ENCODE results near the gene TDRKH.
A peak's percentile ranks its signal among the peaks of the same experiment; 100 is the strongest.

TDRKH gene, protein sequence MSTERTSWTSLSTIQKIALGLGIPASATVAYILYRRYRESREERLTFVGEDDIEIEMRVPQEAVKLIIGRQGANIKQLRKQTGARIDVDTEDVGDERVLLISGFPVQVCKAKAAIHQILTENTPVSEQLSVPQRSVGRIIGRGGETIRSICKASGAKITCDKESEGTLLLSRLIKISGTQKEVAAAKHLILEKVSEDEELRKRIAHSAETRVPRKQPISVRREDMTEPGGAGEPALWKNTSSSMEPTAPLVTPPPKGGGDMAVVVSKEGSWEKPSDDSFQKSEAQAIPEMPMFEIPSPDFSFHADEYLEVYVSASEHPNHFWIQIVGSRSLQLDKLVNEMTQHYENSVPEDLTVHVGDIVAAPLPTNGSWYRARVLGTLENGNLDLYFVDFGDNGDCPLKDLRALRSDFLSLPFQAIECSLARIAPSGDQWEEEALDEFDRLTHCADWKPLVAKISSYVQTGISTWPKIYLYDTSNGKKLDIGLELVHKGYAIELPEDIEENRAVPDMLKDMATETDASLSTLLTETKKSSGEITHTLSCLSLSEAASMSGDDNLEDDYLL

DNA sequence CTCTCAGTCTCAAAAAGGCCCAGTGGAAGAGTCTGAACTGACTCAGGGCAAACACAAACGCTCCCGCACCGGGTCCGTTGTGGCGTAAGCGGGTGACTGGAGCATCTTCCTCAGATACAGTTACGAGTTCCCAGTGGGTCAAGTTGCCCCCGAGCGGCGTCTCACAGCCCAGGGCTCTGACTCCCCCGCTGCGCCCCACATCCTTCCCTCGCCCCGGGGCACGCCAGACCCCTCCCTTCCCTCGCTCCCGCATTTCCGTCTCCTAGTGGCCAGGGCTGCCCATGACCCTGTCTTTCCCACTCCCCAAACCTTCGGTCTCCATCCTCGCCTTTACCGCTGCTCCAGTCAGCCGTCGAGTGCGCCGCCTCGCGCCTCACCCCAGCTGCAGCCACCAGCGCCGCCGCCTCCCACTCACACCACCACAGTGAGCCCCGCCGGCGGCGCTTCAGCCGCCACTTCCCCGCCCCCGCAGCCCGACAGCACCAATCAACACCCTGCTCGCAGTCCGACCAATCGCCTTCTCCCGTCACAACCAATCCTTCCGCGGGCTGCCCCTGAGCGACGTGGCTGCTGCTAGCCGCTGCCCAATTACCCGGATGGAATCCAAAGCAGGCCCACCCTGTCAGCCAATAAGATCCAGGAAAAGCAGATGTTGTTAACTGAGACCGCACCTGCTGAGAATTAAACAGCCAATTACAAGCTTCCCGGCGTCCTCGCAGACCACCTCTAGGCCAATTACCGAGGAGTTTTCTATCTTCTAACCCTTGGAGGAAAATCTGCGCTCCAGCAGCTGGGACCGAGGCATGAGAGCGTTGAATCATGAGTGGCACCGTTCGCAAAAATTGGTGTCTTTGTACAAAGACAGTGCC is at the start of gene TDRKH:
Gene TDRKH (minus strand): TSS at position 430 of the 869 bp plus-strand sequence. CDS start 7,478 bp downstream, outside the sequence.
- DNase-seq (ENCODE audit: low read depth in 2 of 2): peak; percentile 93 to 95

DNA sequence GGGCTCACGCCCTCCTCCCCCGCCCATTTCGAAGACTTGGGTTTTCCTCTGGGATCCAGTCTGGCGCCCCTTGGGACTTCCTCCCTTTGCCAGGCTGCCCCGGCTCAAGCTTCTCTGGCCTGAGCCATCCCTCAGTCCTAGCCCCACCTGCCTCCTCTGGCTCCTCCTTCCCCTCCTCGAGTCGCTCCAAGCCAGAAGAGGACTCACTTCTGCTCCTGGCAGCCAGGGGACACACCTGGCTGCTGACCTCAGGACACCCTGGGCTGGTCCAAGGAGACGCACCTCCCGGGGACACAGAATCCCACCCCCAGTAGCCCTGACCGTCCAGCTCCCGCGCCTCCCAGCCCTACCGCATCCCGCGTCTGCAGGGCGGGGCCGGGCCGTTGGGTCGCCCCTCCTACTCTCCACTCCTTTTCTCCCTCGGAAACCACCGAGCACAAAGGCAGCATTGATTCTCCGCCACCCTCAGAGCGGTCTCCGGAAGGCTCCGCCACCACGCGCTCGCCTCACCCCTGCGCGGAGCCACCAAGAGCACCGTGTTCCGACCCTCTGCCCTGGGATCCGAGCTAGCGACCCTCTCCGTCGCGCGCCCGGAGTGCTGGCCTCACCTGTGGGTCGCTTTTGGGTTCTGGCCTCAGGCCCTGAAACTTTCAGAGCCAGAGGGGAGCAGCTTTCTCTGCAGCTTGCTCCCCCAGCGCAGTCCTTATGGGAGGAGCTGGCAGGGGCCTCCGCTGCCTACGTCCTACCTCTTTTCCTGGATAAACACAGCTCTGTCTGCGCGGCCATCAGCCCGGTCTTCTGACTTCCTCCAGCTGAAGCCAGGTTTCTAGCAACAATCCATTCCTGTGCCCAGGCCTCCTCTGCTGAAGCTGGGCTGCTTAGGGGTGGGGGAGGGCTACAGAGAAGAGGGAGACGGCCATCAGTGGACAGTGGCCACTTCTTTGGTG is 49.4 kb upstream of the TDRKH start, which contains the start of gene C2CD4D:
Gene C2CD4D (minus strand): TSS at position 364 of the 947 bp plus-strand sequence. CDS start 831 bp downstream, outside the sequence.
- peak; percentile 18 to 34 for DNase-seq (ENCODE audit: low read depth in 2 of 2)

DNA sequence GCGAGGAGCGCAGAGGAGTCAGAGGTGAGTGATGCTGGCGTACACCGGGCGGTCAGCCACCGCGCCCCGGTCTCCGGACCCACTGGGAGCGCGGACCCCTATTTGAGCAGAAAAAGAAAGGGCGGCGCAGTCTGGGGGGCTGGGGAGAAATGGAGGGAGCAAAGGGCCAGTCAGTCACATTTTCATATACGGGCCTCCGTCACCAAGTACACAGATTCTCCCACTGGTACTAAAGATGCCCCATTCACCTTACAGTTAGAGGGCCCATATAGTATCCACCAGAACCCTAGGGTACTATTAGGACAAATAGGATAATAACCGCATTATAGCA is 48.7 kb upstream of the TDRKH start:
- DNase-seq (ENCODE audit: low read depth in 2 of 2): no peak

DNA sequence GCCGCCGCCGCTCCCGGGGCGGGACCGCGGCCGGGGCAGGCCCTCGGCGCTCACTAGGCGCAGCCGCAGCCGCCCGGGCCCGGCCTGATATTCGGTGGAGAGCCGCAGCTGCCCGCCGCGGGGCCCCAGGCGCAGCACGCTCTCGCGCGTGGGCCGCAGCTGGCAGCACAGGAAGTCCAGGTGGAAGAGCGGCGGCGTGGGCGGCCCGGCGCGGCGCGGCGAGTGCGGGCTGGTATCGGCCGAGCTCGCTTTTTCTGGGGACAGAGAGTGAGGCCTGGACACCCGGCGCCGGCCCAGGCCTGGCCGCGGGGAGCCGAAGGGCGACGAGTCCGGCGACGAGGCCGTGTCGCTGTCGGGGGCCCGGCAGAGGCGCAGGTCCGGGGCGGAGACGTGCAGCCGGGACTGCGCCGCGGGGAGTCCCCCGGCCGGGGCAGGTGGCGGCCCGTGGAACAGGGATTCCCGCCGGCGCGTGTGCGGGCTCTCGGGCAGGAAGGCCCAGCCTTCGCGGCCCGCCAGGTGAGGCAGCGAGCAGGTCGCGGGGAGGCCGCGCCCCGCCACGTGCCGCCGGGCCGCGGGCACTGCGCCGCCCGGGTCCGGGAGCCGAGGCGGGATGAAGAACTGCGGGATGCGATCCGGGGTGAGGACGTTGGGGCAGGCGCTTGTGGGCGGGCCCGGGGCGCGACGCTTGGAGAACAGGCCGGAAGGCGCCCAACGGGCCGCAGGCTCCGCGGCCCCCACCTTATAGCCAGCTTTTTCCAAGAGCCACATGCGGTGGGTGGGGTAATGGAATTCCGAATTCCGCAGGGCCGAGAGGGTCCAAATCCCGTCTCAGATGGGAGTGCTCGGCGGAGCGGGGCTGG is 48.2 kb upstream of the TDRKH start:
- DNase-seq (ENCODE audit: low read depth in 2 of 2): no peak

DNA sequence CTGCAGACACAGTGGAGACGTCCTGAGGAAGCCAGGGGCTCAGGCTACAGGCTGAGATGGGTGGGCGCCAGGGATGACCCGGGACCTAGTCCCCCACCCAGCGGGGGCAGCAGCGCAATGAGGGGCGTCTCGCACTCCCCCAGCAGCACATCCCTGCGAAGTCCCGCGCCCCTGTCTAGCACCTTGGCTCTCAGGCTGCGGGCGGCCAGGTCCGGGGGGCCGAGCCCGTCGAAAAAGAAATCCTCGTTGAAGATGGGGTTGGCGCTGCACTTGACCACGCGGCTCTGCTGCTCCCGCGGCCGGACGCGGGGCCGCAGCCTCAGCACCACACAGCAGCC is 47.6 kb upstream of the TDRKH start:
- DNase-seq (ENCODE audit: low read depth in 2 of 2): no peak

DNA sequence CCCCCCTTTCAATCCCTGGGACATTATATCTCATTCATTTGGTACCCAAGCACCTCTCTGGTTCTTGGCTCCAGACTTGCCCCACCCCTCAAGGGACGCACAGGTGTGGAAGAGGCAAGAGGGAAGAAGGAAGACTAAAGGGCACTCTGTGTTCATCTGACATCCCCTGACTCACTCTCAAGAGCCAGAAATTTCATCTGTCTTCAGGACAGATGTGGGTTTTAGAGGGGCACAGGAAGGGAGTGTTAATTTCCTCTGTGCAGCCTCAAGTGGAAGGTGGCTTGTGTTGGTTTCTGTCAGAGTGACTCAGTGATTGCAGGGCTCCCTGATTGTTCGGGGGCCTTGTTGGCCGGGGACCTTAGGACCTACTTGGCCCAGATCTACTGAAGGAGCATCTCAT is 46.9 kb upstream of the TDRKH start:
- DNase-seq (ENCODE audit: low read depth in 2 of 2): no peak

DNA sequence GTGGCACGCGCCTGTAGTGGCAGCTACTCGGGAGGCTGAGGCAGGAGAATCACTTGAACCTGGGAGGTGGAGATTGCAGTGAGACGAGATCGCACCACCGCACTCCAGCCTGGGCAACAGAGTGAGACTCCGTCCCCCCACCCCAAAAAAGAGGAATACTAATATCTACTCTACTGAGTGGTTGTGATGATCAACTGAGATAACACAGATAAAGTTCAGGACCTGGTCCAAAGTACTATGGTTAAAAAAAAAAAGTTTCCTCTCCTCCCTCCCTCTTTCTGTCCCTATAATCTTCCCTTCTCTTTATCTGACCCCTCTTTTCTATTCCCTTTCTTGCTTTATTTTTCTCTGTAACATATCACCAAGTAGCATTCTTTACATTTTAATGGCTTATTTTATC is 45.3 kb upstream of the TDRKH start:
- no peak for DNase-seq (ENCODE audit: low read depth in 2 of 2)

DNA sequence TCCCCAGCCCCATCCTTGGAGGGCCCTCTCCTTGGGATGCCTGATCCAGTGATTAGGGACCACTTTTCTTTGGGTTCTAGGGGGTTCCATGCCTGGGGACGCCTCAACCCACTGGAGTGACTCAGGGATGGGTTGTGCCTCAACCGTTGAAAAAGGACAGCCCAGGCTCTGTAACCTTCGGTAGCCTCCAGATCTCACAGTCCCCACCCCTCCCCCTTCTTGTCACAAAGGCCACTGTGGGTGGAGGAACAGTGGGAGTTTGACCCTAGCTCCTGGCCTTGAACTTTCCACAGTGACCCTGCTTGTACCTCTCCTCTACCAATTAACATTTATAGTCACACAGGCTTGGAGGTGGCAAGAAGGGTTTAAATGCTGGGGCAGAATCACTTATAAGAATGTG is 43.9 kb upstream of the TDRKH start:
- DNase-seq (ENCODE audit: low read depth in 2 of 2): no peak

DNA sequence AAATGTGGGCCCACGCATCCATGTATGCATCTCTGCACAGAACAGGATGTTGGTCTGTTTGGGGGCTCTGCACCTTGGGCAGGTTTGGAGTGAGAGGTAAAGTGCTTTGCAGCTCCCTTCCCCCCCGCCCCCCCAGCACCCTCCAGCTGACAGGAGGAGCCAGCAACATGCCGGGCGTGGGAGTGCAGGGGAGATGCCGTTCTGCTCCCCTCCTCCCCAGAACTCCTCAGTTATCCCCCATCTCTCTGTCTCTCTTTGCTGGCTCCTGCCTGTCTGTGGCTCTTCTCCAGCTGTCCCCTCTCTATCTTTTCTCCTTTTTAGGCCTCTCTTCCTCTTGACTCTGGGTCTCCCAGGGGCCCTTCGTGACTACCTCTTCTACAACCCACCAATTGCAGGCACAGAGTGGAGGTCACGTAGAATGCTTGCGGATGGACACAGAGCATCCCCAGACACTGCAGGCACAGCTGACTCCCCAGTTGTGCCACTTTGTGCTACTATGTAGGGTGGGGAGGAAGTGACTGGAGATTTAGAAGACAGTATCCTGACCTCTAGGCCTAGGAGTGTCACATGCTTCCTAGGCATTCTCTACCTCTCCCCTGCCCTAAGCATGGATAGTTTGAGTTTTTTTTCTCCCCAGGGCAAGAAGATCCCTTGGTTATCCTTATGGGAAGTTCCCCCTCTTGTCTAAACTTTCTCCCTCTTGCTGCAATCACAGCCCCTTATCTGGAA is 43.0 kb upstream of the TDRKH start:
- DNase-seq (ENCODE audit: low read depth in 2 of 2): no peak

DNA sequence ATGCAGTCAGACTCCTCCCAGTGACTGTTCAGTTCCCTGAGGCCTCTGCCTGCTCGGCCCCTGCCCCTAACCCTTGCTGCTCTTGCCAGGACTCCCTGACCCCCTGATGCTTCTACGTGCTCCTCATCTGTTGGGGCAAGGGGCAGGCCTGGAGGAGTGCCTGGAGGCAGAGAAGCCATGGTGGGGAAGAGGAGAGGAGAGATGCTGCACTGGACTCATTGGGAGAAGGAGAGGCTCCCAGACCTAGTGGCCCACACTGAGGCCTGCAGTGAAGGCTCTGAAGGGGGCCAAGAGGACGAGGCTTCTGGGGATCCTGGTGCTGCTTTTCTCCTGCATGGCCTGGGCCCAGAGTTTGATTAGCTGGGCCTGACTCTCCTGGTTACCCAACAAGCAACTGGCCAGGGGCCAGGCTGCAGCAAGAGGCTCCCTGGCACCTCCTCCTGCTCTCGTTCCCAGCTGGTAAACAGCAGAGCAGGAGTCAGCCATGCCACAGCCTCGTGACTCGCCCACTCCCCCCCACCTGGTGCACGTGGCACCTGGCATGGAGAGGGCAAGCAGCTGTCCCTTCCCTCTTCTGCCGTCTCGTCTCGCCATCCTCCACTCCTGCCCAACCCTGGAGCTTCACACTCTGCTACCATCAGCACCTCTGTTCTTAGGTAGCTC is 42.1 kb upstream of the TDRKH start:
- DNase-seq (ENCODE audit: low read depth in 2 of 2): no peak

DNA sequence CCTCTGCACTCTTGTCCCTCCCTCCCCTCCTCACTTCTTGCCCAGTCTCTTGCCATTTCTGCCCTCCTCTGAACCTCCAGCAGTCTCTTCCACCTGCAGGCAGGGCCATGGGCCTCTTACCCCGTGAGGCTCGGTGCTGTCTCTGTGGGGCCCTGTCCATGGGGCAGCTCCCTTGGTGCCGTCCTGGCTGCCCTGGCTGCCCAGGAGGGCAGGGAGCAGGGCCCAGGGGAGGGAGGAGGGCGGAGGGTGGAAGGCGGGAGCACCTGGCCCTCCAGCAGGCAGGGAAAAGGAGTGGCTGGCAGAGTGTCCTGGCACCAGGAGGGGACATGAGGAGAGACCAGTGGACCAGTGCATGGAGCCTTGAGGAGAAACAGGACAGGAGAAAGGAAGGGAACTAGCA is 41.3 kb upstream of the TDRKH start, which contains the start of gene RORC:
Gene RORC (minus strand): TSS at position 198 of the 400 bp plus-strand sequence. CDS start 38 bp downstream, at position 160.
- no peak for DNase-seq (ENCODE audit: low read depth in 2 of 2)

DNA sequence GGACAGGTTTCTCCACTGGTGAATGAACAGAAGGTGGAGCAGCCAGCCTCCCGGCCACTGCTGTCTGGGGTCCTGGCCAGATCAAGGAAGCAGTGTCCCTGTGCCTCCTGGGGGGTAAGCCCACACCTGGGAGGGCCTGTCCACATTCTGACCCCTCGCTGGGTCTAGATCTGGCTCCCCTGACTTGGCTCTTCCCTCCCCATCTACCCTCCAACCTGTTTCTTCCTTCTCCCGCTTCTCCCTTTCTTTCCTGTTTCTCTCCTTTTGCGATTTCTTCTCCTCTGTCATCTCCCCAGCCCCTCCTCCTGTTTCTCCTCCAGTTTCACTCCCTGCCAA is 40.9 kb upstream of the TDRKH start:
- no peak for DNase-seq (ENCODE audit: low read depth in 2 of 2)

DNA sequence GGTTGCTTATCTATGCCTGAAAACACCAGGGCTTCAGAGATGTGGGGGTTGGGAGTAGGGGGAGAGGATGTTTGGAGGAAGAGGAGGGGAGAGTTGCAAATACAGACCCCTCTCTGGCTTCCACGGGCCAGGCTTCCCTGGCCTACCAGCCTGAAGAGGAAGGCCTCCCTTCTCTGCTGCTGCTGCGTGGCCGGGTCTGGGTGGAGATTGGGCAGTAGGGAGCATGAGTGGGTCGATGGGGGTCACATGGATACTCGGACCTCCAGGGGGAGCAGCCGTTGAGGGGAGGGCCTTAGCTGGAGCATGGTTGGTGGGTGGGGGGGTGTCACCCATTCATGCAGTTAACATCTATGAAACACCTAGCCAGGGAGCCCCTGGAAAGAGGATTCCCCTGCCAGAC is 39.8 kb upstream of the TDRKH start:
- DNase-seq (ENCODE audit: low read depth in 2 of 2): no peak

DNA sequence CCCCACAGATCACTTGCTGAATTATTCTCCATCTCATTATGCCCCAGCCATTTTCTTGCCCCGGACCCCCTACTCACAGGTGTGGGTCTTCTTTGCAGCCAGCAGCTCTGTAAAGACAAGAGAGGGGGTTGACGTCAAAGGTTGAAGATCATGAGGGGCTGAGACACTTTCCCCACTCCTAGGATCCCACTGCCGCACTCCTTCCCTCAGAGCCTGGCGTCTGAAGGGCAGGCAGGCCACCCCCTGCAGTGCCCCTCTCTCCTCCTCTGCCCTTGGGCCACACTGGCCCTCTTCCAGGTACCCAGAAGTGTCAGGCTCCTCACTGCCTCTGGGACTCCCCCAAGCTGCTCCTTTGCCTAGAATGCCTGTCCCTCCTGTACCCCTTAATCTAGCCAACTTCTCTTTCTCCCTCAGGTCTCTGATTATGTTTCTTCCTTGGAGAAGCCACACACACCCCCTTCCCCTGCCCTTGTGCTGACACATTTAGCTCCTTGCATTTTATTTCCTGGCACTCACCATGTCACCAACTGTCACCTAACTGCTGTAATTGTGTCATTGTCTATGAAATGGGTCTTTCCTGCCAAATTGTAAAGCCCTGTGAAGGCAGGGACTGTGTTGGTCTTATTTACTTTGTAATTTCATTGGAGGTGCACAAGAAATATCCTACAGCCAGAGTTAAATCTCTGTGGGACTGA is 39.2 kb upstream of the TDRKH start:
- no peak for DNase-seq (ENCODE audit: low read depth in 2 of 2)

DNA sequence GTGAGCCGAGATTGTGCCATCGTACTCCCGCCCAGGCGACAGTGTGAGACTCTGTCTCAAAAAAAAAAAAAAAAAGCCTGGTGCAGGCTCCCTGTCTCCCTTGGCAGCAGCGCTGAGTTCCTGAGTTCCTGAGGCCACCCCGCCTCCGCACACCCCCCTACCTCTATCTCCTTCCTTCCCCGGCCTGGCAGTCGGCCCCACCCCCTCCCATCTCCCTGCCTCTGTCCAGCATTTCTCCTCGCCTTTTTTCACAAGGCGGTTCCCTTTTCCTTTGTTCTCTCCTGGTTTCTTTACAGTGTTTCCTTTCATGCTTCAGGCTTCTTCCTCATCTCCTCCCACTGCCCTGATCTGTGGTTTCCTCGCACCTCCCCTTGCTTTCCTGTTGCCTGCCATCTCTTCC is 38.6 kb upstream of the TDRKH start:
- DNase-seq (ENCODE audit: low read depth in 2 of 2): no peak

DNA sequence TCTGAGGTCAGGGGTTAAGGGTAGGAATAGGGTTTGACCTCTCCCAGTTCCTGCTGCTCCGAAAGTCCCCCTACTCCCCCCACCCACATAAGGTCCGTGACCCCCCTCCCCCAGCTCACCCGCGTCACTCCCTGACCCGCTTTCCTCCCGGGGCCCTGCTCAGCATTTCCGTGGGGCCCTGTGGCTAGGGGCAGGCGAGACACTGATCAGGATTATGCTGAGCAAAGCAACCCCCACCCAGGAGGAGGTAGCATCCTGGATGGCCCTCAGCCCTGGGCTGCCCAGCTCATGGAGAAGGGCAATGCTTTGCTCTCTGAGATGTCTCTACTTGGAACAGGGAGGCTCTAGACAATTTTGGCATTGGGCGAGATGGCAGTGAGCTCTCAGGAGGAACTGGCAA is 37.6 kb upstream of the TDRKH start:
- no peak for DNase-seq (ENCODE audit: low read depth in 2 of 2)

DNA sequence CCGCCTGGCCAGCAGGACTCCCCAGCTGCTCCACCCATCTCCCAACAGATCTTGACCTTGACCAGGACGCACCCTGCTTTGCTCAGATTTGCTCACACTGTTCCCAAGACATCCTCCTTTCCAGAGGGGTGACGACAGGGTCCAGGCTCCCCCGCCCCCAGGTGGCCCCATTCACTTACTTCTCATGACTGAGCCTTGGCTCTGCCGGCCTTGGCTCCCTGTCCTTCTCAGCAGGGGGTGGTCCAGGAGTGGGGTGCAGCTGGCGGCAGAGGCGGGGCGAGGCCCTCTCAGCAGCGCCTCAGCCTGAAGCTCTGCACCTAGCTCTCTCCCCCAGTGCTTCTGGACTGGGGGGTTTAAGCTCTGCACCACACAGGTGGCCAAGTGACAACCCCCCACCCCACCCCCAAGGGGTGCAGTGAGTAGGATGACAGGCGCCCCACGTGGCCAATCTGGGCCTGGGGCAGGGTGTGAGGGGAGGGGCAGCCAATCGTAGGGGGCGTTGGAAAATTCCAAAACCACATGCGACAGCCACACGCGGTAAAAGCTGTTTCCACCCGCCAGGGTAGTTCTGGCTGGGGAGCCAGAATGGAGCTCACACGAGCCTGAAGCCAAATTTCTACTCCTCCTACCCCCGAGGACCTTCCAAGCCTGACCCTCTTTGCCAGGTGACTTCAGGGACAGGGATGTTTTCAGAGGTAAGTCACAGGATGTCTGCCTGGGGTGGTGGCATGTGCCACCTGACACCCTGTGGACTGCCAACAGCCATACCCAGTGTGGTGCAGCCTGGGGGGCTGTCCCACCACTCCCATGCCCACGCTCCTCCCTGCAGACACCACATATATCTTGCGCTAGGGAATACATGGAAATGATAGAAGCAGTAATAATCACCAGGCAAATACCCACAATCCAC is 35.7 kb upstream of the TDRKH start:
- no peak for DNase-seq (ENCODE audit: low read depth in 2 of 2)

DNA sequence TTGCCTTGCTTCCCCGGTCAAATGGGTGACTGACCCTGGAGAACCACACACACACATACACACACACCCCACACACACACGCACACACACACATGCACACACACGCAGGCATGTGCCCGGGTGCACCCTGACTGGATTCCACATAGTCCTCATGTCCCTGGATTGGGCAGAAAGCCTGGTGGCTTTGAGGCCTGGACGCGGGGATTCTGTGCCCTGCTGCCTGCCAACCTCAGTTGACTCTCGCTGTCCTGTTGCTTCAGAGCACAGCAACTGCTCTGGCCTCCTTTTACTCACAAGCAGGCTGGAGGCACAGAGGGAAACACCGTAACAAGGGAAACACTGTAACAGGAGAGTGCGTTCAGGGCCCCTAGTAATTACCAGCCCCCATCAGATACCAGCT is 34.9 kb upstream of the TDRKH start:
- no peak for DNase-seq (ENCODE audit: low read depth in 2 of 2)
